ENCODE results near the gene KLRF2.
A peak's percentile ranks its signal among the peaks of the same experiment; 100 is the strongest.

KLRF2 gene

DNA sequence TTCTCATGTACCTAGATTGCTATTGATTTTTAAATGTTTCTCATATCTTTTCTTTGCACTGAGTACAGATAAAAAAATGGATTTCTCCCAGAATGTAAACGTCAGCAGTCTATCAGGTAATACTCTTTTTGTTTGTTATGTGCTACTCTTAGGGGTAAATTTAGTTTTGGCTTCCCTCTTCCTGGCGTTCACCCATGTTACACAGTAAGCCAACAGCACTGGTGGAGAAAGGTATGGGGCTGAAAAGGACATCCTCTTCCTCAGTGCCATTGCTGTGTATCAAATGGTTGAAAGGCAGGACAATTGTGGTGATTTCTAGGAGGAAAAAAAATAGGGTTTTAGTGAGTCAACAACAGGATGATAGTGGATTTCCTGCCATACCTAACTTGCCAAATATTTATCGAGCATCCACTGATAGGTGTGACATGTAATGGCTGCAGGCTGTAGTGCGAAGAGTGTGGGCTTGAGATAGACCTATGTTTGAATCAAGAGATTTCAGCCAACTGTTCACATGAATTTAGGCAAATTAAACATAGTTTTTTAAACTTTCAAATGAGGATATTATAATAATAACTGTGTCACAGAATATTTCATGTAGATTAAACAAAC lies 7.5 kb downstream of the KLRF2 start:
- no peak for DNase-seq (ENCODE audit: low spot score)

DNA sequence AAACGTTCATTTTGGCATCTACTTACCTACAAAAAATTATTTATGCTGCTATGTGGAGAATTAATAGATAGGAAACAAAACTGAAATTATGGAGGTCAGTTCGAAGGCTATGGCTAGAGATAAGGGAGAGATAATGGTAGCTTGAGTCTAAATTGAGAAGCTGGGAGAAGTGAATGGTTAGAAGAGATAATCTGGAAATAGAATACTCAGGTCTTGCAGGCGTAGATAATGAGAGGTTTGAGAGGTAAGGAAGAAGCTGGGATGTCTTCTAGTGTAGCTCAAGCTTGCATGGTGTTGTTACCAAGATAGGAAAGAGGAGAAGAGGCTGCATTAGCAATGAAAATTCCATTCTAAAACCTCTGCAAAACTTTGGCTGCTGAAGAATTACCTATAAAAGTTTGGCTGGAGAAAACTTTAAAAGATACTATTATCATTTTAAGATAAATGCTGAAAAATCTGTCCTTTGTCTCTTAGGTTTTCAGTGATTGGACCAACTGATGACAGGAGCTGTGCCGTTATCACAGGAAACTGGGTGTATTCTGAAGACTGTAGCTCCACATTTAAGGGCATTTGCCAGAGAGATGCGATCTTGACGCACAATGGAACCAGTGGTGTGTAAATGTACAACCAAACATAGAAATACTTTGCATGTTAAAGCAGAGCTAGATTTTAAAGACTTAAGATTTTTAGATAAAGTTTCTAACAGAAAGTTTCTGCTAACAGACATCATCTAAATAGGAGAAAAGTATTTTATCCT lies 14.1 kb downstream of the KLRF2 start:
- no peak for DNase-seq (ENCODE audit: low spot score)

DNA sequence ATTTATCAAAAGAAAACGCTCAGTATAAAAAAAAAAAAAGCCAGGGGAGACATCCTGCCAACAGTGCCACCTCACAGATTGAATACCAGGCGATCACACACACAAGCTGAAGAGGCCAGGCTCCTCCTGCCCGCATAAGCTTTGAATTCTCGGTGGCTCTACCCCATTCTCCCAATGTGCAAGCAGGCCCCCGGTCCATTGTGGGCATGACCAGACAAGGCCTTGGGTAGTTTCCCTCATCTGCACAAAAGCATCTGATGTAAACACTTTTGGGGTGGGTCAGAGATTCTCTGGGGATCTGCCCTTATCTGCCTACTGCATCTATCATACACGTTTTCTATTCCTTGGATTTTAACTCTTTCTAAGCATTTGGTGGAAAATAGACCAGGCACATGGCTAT lies 16.2 kb downstream of the KLRF2 start:
- no peak for DNase-seq (ENCODE audit: low spot score)

DNA sequence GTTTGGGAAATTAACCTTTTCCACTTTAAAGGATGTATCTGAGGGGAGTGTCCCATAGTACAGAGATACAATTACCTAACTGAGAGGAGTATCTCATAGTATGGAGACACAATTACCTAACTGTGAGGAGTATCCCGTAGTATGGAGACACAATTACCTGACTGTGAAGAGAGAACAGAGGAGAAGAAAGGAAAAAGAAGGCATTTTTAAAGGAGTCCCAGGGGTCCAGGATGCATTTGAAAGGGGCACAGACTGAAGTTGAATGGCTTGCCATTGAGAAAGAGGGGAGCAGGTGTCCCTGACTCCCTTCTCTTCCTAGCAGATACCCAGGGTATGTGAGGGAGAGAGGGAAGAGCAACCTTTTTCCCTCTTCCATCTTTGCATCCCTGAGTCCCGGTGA lies 17.9 kb downstream of the KLRF2 start:
- DNase-seq (ENCODE audit: low spot score): no peak

DNA sequence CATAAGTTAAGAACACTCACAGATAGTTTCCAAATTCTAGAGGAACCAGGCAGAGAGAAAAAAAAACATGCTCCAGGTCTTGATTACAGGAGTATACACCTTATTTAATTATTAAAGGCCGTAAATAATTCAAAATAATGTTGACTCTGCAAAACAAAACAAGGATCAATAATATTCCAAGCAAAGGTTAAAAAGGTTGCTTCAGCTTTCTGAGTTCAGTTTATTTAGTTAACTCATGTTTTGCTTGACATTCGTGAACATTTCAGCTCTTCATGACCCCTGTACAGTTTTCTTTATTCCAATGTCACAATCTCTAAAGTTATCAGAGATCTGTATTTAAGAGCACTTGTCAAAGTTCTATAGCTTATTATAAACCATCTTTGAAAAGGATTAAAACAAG lies 19.6 kb downstream of the KLRF2 start:
- no peak for DNase-seq (ENCODE audit: low spot score)

DNA sequence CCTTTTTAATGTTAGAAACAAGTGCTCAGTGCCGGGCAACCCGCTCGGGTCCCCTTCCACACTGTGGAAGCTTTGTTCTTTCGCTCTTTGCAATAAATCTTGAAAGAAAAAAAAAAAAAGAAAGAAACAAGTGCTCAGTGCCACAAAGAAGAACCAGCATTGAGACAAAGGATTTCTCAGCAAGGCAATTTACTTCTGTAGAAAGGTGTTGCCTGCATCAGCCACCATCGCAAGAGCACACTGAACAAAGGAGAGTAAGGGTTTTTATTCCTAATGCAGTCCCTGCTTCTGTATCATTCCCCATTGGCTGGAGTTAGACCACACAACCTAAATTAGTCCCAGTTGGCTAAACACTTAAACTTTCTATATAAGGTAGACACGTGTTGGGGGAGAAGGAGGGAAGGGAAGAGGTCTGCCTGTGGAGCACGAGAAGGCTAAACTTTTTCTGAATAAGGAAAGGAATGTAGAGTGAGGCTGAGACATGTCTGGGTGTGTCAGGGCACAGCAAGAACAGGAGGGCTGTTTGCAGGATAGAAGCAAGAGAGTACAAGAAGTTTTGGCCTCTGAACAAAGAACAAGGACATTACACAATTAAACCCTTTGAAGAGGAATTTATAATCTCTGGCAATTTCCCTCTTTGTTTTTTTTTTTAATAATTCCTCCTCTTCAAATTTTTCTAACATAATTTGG lies 21.4 kb downstream of the KLRF2 start:
- DNase-seq (ENCODE audit: low spot score): no peak

DNA sequence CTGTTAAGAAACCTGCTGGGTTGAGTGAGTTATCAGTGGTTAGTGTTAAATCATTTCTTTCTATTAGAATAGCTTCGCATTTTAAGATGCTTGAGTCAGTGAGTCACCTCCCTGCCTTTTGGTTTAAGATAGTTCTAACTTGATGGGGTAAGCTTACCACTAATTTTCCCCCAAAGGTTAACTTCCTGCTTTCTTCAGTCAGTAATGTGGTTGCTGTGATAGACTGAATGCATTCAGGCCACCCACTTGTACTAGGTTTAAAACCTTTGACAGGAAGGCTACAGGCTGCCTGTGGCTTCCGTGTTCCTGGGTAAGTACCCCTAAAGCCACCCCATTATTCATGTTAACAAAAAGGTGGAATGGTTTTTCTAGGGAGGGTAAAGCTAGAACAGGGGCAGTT lies 25.6 kb downstream of the KLRF2 start:
- no peak for DNase-seq (ENCODE audit: low spot score)

DNA sequence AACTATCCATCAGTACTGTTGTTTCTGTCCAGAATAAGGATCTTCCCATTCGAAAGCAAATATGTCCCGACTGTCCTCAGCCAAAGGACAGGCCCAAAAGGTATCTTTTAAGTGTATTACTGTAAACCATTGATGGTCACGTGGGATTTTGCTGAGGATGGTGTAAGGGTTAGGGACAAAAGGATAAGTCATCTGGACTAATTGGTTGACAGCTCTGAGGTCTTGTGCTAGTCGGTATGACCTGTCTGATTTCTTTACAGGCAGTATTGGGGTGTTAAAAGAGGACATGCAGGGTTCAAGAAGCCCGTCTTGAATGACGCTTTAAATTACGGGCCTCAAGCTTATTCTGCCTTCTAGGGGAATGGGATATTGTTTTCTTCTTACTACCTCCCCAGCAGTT lies 26.5 kb downstream of the KLRF2 start:
- DNase-seq (ENCODE audit: low spot score): no peak

DNA sequence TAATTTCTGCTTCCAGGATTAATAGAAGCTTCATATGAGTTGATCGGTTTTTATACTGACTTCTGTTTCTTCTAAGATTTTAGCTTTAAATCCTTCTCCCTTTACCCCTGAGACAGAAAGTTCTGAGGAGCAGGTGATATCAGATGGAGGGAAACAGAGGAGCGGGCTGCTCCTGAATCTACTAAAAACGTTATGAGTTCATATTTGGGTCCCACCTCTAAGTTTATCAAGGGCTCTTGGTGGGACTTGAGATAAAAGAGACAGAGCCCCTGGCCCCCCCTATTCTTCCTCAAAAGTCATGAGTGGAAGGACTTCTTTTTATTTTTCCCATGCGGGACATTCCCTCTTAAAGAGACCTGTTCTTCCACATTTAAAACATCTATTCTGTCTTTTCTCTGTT lies 27.1 kb downstream of the KLRF2 start:
- no peak for DNase-seq (ENCODE audit: low spot score)

DNA sequence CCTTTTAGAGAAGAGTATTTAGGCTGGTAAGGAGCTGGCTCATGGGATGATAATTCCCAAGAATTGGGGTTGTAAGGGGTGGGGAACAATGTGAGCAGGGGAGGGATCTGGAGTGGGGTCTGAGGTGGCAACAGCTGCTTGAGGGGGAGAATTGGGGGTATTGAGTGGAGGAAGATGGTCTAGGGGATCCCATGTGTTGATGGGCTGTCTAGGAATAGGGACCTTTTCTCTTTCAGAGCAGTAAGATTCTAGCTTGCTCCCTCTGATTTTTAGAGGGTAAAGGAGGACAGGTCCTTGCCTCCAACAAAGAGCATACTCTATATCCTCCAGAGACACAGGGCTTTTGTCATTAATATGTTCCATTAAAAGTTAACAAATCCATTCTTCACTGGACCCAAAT lies 28.4 kb downstream of the KLRF2 start:
- DNase-seq (ENCODE audit: low spot score): no peak

DNA sequence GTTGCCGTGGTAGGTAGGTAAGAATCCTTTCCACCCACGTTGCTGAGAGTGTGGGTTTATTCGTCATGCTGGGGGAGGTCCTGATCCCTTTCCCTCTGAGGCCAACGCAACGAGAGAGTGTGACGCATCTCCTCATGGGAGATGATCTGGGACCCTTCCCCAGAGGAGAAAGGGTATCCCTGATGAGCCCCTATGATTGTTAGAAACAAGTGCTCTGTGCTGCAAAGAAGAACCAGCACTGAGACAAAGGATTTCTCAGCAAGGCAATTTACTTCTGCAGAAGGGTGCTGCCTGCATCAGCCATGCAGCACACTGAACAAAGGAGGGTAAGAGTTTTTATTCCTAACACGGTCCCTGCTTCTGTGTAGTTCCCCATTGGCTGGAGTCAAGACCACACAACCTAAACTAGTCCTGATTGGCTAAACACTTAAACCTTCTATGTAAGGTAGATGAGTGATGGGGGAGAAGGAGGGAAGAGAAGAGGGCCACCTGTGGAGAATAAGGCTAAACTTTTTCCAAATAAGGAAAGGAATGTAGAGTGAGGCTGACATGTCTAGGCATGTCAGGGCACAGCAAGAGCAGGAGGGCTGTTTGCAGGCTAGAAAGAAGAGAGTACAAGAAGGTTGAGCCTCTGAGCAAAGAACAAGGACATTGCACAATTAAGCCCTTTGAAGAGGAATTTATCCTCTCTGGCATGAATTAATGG lies 29.6 kb downstream of the KLRF2 start:
- DNase-seq (ENCODE audit: low spot score): no peak

DNA sequence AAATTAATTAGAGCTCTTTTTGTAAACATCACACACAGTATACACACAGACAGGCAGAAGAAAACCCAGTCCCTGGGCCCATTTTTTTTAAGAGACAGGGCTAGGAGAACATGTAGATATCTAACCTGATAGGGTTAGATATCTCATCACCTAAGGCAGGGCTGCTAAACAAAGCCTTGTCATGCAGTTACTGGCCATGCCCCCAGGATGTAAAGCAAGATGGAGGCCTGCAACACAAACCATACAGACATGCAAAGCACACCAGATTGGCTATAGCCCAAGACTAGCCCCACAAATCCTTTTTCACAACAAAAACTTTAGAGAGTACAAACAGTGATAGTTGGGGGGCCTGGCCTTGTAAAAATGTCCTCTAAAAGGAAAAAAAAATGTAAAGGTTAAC lies 30.4 kb downstream of the KLRF2 start:
- DNase-seq (ENCODE audit: low spot score): no peak

DNA sequence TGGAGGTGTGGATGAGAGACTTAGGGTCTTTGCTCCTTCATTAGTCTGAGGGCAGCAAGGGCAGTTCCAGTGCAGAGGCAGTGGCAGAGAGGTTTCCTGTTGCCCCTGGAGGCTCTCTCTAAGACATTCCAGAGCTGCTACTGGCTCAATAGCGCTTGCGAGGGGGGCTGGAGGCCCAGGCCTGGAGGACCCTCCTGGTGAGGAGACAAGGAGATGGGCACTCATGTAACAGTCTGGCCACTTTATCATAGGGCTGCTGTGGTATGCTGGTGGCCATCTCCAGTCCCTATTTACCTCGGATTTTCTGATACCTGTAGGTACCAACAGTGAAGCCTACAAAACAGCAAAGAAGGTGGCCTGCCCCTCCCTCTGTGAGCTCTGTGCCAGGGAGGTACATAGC lies 38.2 kb downstream of the KLRF2 start:
- DNase-seq (ENCODE audit: low spot score): no peak

DNA sequence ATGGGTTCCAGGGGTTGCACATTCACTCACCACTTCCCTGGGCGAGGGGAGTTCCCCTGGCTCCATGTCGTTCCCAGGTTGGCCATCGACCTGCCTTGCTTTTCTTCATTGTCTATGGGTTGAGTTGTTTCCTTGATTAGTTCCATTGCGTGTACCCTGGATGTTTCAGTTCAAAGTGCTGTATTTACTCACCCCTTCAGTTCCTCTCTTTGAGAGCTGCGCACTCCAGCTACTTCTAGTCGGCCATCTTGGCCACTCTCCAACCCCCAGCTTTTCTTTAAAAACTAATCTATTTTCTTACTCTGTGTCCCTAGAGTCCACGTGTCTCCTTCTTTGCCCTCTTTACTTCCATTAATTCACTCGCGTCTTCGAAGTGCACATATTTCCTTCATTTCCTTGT lies 39.2 kb downstream of the KLRF2 start:
- DNase-seq (ENCODE audit: low spot score): no peak

DNA sequence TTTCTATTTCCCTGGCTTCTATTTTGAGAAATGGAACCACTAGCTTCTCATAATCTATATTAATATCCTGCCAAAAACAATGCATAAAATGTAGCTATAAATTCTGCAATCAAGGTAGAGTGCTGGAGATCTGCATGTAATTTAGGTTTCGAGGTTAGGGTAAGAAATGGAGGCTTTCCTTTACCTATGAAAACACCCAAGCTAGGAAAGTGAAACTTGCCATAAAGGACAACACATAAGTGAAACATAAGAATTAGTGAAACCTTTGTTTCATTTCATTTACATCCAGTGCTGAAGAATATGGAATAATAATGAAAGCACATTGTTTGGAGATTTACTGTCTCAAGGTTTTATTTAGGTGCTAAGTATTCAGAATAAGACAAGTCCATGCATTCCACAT lies 41.1 kb downstream of the KLRF2 start:
- DNase-seq (ENCODE audit: low spot score): no peak

DNA sequence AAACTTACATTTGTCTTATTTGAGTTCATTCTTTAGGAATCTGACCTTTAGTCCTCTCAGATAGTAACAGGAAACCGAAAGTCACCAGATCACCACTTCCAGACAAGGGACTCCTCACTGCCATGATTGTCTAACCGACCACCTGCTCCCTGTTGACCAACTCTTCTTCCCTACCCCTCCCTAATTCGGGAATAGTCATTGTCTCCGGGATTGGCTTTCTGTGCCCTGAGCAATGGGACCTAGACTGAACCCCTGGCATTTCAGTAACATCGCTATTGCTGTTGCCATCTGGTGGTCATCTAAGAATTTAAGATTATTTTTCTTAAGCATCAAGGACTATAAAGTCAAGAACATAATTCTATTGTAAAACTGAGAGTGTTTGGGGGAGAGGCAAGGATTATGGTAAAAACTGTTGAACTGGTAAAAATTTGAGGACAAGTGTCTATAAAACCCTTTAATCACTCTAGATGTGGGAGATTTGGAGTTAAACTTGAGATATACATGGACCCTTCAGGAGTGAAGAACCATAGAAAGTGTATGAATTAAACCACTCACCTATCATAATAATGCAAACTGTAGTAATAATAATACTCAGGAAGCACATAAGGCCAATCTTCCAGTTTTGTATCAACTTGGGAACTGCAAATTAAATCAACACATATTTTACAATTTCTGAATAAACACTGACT lies 44.6 kb downstream of the KLRF2 start:
- DNase-seq (ENCODE audit: low spot score): peak; percentile 28

DNA sequence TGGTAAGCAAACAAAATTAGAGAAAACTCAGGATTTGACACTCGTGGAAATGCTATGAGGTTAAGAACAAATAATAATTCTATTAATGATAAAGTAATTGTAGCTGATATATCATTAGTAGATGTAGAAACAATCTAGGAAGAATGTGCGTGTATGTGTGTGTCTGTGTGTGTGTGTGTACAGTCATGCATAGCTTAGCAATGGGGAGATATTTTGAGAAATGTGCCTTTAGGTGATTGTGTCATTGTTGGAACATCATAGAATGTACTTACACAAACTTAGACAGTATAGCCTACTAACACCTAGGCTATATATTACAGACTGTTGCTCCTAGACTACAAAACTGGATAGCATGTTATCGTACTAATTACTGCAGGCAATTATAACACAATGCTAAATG lies 45.6 kb downstream of the KLRF2 start:
- no peak for DNase-seq (ENCODE audit: low spot score)

DNA sequence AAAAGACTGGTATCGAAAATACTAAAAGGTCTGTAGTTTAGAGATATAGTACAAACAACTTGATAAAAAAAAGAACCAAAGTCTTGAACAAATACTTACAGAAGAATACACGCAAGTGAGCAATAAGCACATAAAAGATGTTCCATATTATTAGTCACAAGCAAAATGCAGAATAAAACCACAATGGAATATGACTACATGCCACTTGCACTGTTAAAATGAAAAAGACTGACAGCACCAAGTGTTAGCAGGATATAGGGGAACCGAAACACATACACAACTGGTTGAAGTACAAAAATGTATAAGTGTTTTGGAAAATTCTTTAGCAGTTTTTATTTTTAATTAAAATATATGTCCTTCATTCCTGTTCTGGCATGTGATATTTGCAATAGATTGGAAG lies 47.3 kb downstream of the KLRF2 start:
- no peak for DNase-seq (ENCODE audit: low spot score)

DNA sequence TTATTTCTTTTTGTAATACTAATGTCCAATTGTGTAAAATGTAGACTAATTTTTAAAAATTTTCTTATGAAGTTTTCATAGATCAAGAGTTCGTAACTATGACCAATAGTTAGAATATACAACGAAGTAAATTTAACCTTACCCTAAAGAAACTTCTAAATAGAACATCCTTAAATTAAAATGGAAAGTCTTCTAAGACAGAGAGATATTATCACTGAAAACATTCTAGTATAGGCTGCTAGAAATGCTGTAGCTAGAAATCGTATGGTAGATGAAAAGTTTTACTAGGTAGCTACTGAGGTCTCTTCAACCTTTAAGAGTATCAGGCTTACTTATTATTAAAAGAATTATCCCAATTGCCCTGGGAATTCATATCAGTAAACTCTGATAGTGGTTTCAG lies 50.0 kb downstream of the KLRF2 start:
- DNase-seq (ENCODE audit: low spot score): no peak

DNA sequence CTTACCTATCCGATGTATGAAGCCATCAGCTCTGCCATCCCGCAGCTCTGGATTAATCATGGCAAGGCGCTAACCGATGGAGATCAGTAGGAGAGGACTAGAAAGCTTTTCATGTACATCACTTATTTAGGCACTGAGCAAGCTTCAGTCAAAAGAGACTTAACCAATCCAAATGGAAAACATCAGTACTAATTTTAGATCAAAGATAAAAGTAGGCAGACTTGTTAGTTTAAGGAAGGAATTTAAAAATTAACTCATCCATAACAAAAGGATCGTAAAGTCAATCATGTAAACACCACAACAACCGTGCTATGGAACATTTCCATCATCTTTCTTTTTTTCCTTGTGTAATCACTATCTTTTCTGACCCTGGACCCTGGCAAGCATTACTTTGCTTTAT lies 51.0 kb downstream of the KLRF2 start, which contains the start of gene CLEC2A:
TSS of gene CLEC2A (minus strand) at position 101 of the 400 bp plus-strand sequence. CDS start at position 60, 41 bp downstream.
- DNase-seq (ENCODE audit: low spot score): no peak

DNA sequence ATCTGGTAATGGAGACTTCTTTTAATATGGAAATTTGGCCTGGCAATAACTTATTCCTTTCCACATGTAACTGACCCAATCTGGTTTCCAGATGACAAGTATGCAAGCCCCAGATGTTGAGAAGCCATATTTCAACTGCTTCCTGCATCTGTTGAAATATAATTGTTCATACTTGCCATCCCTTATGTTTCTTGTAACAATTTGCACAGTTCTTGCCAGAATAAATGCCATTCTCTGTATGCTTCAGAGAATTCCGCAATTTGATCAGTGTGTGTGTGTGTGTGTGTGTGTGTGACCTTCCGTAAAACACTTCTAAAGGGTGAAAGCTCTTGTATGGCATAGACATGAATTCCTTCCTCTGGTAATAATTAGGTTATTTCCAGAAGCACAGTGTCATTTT lies 52.7 kb downstream of the KLRF2 start:
- DNase-seq (ENCODE audit: low spot score): no peak

DNA sequence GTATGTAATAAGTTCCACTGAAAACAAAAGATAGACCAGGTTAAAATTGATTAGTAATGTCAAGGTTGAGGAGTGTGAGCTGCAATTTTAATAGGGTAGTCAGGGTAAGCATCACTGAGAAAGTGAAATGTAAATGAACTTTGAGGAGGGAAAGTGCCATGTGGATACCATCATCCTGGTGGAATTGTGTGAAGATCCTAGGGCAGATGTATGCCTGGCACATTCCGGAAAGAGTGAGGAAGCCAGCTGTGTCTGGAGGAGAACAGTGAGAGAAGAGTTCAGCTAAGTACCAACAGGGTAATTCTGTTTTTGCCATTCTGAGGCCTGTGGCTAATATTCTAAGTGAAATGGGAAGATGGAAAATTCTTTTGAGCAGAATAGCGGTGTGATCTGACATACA lies 53.7 kb downstream of the KLRF2 start:
- DNase-seq (ENCODE audit: low spot score): no peak
